H54 (cell line): ENCODE data around the gene KCNIP3.

Experiments used
- DNase-seq: peaks from one replicate; pipeline ENCODE4 v3.0.0; 2011; ENCODE audit warnings: low spot score, mixed read lengths; ENCODE audit not compliant: insufficient read length
- FAIRE-seq: peaks from 3 replicates; lab custom pipeline; 2011; peaks lifted over from hg19 to GRCh38; lab: Jason Lieb, UNC
- POLR2A ChIP-seq: IDR thresholded peaks from 2 replicates; pipeline ENCODE4 v1.6.1; 2011; ENCODE audit warnings: low read depth, mild to moderate bottlenecking, low read length

KCNIP3 gene

GRCh38 chr2:95270541-95271081 lies 26.5 kb upstream of the KCNIP3 start:
- no peak for TF ChIP-seq POLR2A

DNA sequence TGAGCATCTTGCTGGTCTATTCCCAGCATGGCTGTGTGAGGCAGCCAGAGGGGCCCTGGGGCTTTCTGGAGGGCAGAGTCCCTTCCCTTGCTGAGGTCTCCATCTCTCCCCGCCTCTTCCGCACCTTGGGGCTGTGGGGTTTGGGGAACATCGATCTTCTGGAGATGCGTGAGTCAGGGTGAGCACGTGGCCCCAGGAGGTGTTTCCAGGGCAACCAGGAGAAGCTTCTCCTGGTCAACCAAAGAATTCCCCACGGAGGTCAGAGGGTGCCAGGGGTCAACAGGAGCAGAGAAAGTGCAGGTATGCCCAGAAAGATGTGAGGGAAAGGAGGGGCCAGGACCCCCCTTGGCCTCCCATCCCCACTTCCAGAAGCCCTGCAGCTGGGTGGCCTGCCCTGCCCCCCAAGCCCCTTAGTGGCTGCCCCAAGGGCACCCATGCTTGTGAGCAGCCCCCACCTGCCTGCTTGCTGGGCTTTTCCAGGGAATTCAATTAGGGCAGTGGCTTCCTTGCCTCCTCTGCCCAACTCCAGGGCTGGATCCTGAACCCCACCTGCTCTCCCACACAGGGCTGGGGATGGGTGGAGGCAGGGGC lies 25.7 kb upstream of the KCNIP3 start:
- DNase-seq = no peak
- FAIRE-seq = no peak
- no peak for TF ChIP-seq POLR2A

More at GRCh38 chr2:95270541-95271081, 26.5 kb upstream of the KCNIP3 start:
- no peak for DNase-seq
- no peak for FAIRE-seq

DNA sequence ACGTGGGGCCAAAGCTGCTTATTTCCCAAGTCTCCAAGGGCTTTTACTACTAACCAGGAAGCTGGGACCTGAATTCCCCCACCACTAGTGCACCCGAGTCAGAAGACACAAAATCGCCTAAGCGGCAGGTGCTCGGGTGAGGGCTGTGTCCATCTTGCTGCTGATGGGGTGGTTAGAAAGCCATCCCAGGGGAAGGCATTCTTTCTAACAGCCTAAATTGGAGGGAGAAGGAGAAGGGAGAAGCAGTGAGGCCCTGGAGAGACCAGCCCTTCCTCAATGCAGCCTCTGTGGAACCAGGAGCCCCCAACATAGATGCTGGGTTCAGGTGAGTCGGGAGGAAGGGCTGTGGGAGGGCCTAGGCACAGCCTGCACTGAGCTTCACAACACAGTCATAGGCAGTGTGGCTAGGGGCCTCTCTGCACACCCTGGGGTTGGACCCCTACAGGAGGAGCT lies 24.8 kb upstream of the KCNIP3 start:
- DNase-seq (no peak), FAIRE-seq (no peak)
- TF ChIP-seq POLR2A = no peak

- no peak for TF ChIP-seq POLR2A
- DNase-seq = no peak
- FAIRE-seq = no peak
Measured at GRCh38 chr2:95272781-95273180, 24.4 kb upstream of the KCNIP3 start.

DNA sequence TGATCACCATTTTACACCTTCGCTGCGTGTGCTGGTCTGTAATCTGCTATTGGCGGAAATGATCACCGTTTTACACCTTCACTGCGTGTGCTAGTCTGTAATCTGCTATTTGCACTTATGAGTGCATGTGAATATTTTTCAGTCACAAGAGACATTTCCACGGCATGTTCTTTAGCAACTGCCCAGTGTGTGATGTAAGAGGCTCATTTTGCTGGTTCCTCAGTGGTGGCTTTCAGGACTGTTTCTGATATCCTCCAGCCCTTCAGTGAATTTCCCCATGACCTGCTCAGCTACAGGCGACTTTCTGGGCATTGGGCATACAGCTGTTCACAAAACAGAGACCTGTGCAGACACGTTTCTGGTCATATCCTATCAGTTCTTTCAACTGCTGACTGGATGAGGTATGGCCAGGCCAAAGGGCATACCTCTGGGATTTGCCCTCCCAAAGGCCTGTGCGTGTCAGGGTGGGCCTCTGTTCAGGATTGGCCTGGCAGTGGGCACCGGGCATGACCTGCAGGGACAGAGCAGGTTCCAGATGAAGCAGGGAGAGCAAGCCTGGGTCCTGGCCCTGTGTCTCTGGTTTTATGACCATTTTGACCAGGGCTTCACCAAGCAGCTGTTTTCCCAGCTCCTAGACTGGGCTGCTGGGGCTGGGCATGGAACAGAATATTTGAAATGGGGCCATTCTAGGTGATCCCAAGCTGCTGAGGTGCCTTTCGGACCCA lies 23.4 kb upstream of the KCNIP3 start:
- no peak for TF ChIP-seq POLR2A
- no peak for FAIRE-seq
- no peak for DNase-seq

DNA sequence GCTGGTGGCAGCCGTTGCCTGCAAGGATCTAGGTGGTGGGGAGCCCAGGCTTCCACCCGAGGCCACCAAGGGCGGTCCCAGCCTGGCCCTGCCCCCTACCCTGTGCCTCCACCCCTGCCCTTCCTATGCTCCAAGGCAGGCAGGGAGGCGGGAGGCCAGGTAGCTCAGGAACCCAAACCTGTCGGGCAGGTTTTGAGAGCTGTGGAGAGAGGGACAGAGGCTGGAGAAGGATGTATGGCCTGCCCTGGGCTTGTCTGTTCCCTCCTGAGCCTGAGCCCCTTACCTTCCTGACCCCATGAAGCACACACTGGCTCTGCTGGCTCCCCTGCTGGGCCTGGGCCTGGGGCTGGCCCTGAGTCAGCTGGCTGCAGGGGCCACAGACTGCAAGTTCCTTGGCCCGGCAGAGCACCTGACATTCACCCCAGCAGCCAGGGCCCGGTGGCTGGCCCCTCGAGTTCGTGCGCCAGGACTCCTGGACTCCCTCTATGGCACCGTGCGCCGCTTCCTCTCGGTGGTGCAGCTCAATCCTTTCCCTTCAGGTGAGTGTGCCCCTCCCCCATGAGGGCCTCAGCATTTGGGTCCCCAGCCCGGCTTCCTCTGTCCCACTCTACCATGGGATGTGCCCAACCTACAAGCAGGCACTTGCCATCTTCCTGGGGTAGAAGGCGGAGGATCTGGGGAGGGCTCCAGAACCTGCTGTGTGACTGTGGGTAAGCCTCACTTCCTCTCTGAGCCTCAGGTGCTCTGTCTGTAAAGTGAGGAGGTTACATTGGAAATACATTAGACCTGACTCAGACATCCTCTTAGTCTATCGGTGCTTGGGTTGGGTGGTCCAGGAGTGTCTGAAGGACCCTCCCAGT lies 22.6 kb upstream of the KCNIP3 start, which contains the start of gene PROM2:
PROM2 (plus strand) TSS at position 159 of the 860 bp plus-strand sequence; CDS start at position 296, 137 bp downstream.
- no peak for TF ChIP-seq POLR2A
- FAIRE-seq (no peak), DNase-seq (no peak)

DNA sequence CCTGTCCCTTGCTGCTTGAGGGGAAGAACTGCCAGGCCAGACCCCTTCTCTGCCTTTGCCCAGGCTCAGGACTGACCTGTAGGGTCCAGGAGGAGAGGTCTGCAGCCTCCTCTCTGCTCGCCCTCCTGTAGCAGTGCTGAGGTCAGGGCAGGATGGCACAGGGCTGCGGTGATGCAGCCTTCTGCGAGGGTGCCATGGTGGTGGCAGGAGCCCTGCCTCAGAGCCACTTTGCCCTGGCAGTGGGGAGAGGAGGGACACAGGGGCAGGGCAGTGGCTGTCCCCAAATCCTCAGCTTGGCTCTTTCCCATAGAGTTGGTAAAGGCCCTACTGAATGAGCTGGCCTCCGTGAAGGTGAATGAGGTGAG lies 22.0 kb upstream of the KCNIP3 start:
- DNase-seq (no peak), FAIRE-seq (no peak)
- TF ChIP-seq POLR2A = no peak

- FAIRE-seq (no peak), DNase-seq (no peak)
Measured at GRCh38 chr2:95275601-95276243, 21.4 kb upstream of the KCNIP3 start.

DNA sequence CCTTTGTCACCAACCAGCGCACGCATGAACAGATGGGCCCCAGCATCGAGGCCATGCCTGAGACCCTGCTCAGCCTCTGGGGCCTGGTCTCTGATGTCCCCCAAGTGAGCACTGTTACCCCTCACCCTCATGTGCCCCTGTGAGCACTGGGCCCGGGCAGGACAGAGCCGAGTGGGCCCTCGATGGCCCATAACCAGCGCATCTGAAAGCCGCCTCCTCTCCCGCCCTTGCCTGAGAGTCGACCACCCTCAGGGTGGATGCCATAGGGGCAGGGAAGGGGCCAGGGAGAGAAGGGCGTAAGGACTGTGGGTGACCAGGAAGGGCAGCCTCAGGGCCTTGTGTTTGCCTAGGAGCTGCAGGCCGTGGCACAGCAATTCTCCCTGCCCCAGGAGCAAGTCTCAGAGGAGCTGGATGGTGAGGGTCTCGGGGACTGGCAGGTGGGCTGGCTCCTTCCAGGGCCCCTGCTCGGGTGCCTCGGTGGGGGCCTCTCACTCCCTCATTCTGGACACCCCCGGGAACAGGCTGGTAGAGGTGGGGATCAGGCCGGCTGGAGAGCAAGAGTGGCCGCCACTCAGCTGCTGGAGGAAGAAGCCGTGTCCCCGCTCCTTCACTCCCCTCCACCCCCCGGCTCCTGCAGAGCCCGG lies 20.8 kb upstream of the KCNIP3 start:
- no peak for TF ChIP-seq POLR2A
- FAIRE-seq = no peak
- DNase-seq = no peak

More at GRCh38 chr2:95275601-95276243, 21.4 kb upstream of the KCNIP3 start:
- no peak for TF ChIP-seq POLR2A

DNA sequence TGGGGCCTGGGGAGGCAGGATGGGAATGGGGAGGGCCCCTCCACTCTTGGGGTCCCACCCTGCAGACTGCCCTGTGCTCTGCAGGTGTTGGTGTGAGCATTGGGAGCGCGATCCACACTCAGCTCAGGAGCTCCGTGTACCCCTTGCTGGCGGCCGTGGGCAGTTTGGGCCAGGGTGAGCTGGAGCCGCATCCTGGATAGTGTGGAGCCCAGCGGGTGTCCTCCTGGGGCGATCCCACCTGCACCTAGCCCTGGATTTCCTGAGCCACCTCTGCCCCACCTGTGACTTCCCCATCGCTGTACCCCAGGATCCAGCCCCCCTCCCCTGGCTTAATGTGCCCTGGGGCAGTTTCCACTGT lies 20.3 kb upstream of the KCNIP3 start:
- FAIRE-seq = no peak
- DNase-seq = no peak
- TF ChIP-seq POLR2A = no peak

DNA sequence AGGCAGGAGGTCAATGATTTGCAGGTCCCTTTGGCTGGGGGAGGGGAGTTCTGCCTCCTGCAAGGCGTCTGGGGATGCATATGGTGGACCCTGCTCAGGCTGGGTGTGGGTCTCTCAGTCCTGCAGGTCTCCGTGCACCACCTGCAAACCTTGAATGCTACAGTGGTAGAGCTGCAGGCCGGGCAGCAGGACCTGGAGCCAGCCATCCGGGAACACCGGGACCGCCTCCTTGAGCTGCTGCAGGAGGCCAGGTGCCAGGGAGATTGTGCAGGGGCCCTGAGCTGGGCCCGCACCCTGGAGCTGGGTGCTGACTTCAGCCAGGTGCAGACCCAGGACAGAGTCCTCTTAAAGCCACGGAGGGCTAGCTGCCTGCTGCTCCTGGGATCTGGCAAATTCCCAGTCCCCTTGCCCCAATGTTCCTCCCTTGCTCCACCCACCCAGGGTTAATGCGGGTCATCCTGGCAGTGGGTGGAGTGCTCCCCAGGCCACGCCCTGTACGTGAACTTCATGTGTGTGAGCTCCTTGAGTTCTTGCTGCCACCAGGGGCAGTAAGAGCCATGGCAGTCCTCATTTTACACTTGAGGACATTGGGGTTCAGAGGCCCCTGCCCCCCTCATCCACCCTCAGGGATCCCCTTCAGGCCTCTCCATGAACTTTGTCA lies 19.8 kb upstream of the KCNIP3 start:
- DNase-seq (peak; percentile 61), FAIRE-seq (no peak)
- no peak for TF ChIP-seq POLR2A

- peak; percentile 96 for DNase-seq
- peak; percentile 85 for FAIRE-seq
- 0 out of 2 replicates have a peak, but pooled peaks have one; percentile 11 for TF ChIP-seq POLR2A
Measured at GRCh38 chr2:95278051-95278471, 19.1 kb upstream of the KCNIP3 start.
